Measurements from ENCODE around the gene TFCP2L1. TPM values are rescaled to one million over a fixed set of nuclear protein-coding genes. Genes with fewer than 3 reads are reported as not detected.

Gene TFCP2L1
- total and polyA plus RNA-seq, 4 donors, result 0.06 to 1.5 (median 0.36) TPM

- no peaks in the 10 kb centered on the region for H3K27me3 ChIP-seq (ENCODE audit: control insufficient read depth in 4 of 4, insufficient read depth in 4 of 4, low read length in 3 of 4)
- 91% methylated on average over 5 of the region's 5 CpGs for WGBS
- TF ChIP-seq TAF1 (conservative IDR thresholded peaks at IDR 0.05) (no peak), NR2F2 (IDR thresholded peaks at IDR 0.05) (no peak), FOXA1 (IDR thresholded peaks at IDR 0.05) (no peak), FOXA2 (IDR thresholded peaks at IDR 0.05) (no peak), ZBTB33 (IDR thresholded peaks at IDR 0.05) (no peak), HNF4G (IDR thresholded peaks at IDR 0.05) (no peak), SP1 (IDR thresholded peaks at IDR 0.05) (no peak), YY1 (IDR thresholded peaks at IDR 0.05) (no peak), GABPA (IDR thresholded peaks at IDR 0.05 in 1 of 2, conservative IDR thresholded peaks at IDR 0.05 in 1 of 2) (no peak), EGR1 (IDR thresholded peaks at IDR 0.05; ENCODE audit: low read depth in 2 of 2) (no peak)
- TF ChIP-seq, protein P1, sequence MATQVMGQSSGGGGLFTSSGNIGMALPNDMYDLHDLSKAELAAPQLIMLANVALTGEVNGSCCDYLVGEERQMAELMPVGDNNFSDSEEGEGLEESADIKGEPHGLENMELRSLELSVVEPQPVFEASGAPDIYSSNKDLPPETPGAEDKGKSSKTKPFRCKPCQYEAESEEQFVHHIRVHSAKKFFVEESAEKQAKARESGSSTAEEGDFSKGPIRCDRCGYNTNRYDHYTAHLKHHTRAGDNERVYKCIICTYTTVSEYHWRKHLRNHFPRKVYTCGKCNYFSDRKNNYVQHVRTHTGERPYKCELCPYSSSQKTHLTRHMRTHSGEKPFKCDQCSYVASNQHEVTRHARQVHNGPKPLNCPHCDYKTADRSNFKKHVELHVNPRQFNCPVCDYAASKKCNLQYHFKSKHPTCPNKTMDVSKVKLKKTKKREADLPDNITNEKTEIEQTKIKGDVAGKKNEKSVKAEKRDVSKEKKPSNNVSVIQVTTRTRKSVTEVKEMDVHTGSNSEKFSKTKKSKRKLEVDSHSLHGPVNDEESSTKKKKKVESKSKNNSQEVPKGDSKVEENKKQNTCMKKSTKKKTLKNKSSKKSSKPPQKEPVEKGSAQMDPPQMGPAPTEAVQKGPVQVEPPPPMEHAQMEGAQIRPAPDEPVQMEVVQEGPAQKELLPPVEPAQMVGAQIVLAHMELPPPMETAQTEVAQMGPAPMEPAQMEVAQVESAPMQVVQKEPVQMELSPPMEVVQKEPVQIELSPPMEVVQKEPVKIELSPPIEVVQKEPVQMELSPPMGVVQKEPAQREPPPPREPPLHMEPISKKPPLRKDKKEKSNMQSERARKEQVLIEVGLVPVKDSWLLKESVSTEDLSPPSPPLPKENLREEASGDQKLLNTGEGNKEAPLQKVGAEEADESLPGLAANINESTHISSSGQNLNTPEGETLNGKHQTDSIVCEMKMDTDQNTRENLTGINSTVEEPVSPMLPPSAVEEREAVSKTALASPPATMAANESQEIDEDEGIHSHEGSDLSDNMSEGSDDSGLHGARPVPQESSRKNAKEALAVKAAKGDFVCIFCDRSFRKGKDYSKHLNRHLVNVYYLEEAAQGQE (IDR thresholded peaks at IDR 0.05), result no peak
- TF ChIP-seq, protein P2, sequence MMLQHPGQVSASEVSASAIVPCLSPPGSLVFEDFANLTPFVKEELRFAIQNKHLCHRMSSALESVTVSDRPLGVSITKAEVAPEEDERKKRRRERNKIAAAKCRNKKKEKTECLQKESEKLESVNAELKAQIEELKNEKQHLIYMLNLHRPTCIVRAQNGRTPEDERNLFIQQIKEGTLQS (IDR thresholded peaks at IDR 0.05), result no peak
- TF ChIP-seq, protein P3, sequence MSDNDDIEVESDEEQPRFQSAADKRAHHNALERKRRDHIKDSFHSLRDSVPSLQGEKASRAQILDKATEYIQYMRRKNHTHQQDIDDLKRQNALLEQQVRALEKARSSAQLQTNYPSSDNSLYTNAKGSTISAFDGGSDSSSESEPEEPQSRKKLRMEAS (IDR thresholded peaks at IDR 0.05), result no peak
- no peaks in the 10 kb centered on the region for H3K9me3 ChIP-seq (ENCODE audit: control insufficient read depth in 4 of 4, low read length in 3 of 4)
- H3K27ac ChIP-seq (ENCODE audit: low read depth in 1 of 2, low read length in 2 of 2), result no peak overlapping the region
- H3K4me1 ChIP-seq (ENCODE audit: control insufficient read depth in 4 of 4, insufficient read depth in 4 of 4, low read length in 3 of 4), result no peaks in the 10 kb centered on the region
- no peak overlapping the region for H3K4me3 ChIP-seq (ENCODE audit: low read depth in 1 of 3, low read length in 3 of 3)
- H3K36me3 ChIP-seq (ENCODE audit: control insufficient read depth in 4 of 4, insufficient read depth in 3 of 4, low read depth in 1 of 4, low read length in 3 of 4), result no peaks in the 10 kb centered on the region
- DNase-seq (ENCODE audit: low spot score), result no peak
- H3K9ac ChIP-seq (ENCODE audit: low read depth in 1 of 2, low read length in 2 of 2), result no peak overlapping the region
Observed at GRCh38 chr2:121247971-121248370, 37.0 kb downstream of the TFCP2L1 start.

- no peak for DNase-seq (ENCODE audit: low spot score)
- TF ChIP-seq, protein P4, sequence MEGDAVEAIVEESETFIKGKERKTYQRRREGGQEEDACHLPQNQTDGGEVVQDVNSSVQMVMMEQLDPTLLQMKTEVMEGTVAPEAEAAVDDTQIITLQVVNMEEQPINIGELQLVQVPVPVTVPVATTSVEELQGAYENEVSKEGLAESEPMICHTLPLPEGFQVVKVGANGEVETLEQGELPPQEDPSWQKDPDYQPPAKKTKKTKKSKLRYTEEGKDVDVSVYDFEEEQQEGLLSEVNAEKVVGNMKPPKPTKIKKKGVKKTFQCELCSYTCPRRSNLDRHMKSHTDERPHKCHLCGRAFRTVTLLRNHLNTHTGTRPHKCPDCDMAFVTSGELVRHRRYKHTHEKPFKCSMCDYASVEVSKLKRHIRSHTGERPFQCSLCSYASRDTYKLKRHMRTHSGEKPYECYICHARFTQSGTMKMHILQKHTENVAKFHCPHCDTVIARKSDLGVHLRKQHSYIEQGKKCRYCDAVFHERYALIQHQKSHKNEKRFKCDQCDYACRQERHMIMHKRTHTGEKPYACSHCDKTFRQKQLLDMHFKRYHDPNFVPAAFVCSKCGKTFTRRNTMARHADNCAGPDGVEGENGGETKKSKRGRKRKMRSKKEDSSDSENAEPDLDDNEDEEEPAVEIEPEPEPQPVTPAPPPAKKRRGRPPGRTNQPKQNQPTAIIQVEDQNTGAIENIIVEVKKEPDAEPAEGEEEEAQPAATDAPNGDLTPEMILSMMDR (IDR thresholded peaks at IDR 0.05; ENCODE audit: low read depth, low read length, missing input control), result no peak
- TF ChIP-seq, protein P3 (IDR thresholded peaks at IDR 0.05), result no peak
- TF ChIP-seq ZBTB33 (IDR thresholded peaks at IDR 0.05) (no peak), SP1 (IDR thresholded peaks at IDR 0.05) (no peak), FOXA1 (IDR thresholded peaks at IDR 0.05) (no peak), GABPA (IDR thresholded peaks at IDR 0.05 in 1 of 2, conservative IDR thresholded peaks at IDR 0.05 in 1 of 2) (no peak), HNF4G (IDR thresholded peaks at IDR 0.05) (no peak), NR2F2 (IDR thresholded peaks at IDR 0.05) (no peak), YY1 (IDR thresholded peaks at IDR 0.05) (no peak), EGR1 (IDR thresholded peaks at IDR 0.05; ENCODE audit: low read depth in 2 of 2) (no peak), RAD21 (IDR thresholded peaks at IDR 0.05) (no peak), JUND (IDR thresholded peaks at IDR 0.05) (no peak), RXRA (IDR thresholded peaks at IDR 0.05) (no peak)
- TF ChIP-seq, protein P2 (IDR thresholded peaks at IDR 0.05), result no peak
- TF ChIP-seq, protein P1 (IDR thresholded peaks at IDR 0.05), result no peak
Observed at GRCh38 chr2:121247534-121247933, 37.5 kb downstream of the TFCP2L1 start.

More at GRCh38 chr2:121247534-121247933, 37.5 kb downstream of the TFCP2L1 start:
- H3K36me3 ChIP-seq (ENCODE audit: control insufficient read depth in 4 of 4, insufficient read depth in 3 of 4, low read depth in 1 of 4, low read length in 3 of 4), result no peaks in the 10 kb centered on the region
- H3K9ac ChIP-seq (ENCODE audit: low read depth in 1 of 2, low read length in 2 of 2), result no peak overlapping the region
- 85% methylated on average over 4 of the region's 4 CpGs for WGBS
- no peak overlapping the region for H3K4me3 ChIP-seq (ENCODE audit: low read depth in 1 of 3, low read length in 3 of 3)
- H3K27ac ChIP-seq (ENCODE audit: low read depth in 1 of 2, low read length in 2 of 2), result no peak overlapping the region
- H3K4me1 ChIP-seq (ENCODE audit: control insufficient read depth in 4 of 4, insufficient read depth in 4 of 4, low read length in 3 of 4), result no peaks in the 10 kb centered on the region
- no peaks in the 10 kb centered on the region for H3K9me3 ChIP-seq (ENCODE audit: control insufficient read depth in 4 of 4, low read length in 3 of 4)
- H3K27me3 ChIP-seq (ENCODE audit: control insufficient read depth in 4 of 4, insufficient read depth in 4 of 4, low read length in 3 of 4), result no peaks in the 10 kb centered on the region

Measured in liver (tissue), 9 donors.